Activated CD4-positive, CD25-positive, alpha-beta regulatory T cell treated with anti-CD3 and anti-CD28 coated beads, Interleukin-2, amount 50 U/mL, for 72 hours (primary cell): ENCODE measurements around the gene KLF2.

ENCODE experiments used
- DNase-seq: peaks from one replicate; pipeline ENCODE4 v3.0.0; 2021

Gene KLF2

DNA sequence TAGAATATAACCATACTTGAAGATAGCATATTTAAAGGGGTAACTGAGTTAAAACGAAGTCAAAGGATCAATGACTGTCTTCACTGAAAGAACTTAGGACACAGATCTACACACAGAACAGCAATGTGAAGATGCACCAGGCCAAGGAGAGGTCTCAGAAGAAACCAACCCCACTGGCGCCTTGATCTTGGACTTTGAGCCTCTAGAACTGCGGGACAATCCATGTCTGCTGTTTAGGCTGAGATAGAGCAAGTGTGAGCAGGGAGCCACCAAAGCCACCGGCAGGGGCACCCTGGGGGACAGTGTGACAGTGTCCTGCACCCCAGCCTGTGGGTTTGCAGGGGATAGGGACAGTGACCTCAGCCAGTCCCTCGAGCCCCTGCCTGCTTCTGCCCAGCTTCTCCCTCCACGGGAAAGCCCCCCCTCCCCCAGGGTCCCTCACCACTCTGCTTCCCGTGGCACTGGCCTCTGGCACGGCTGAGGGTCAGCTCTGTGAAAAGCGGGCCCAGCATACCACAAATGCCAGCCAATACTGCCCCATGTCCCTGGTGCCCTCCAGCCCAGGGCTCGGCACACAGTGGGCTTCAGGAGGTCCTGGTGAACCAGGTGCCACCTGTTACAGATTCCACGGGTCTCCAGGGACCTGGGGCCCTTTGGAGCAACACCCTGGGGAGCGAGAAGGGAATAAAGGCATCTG lies 40.8 kb downstream of the KLF2 start:
- DNase-seq = no peak

DNA sequence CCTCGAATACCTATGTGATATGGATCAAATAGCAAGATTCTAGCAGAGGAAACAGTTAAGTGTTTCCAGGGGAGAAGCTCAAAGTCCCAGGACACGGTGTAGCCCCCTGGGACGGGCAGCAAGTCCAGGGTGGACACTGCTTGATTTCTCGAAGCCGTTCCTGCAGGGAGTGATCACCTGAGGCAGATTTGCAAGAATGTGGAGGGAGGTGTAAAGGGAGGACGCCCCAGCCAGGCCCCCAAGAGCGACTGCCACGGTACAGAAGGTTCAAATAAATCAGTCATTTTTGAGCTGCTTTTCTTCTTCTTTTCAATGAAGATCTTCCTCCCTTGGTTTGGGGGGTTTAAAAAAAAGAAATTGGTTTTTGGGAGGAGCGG lies 41.4 kb downstream of the KLF2 start:
- DNase-seq = no peak

DNA sequence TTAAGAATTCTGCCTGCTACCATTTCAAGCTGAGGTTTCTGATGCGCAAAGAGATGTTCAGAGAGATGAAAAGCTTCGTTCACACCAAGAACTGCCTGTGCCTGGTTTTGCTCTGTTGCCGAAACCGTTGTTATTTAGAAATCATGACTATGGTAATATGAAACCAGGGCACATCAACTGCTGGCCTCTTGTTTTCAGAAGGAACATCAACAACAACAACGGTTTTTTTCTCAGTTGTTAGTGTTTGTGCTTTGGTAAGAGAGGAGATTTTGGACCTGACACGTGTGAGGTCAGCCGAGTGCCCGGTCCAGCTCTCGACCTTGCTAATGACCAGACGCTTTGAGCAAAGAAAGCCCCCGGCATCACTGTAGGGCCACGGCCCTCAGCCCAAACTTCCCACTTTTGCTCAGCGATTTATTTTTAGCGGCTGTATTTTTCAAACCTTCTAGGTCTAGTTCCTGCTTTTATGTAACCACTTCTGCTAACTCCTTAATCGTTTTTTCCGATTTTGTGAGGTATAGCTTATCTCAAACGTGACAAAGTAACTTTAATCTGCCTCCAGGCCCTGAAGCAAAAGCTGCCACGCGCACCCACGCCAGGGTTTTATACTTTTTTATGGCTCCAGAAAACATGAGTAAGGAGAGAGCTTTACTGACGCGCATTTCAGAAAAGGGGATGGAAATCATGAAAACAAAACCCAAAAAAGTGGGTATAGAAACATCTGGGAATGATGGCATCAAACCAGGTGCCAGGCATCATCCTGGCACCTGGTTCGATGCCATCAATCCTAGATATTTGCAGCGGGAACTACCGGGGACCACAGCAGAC lies 42.0 kb downstream of the KLF2 start:
- no peak for DNase-seq

DNA sequence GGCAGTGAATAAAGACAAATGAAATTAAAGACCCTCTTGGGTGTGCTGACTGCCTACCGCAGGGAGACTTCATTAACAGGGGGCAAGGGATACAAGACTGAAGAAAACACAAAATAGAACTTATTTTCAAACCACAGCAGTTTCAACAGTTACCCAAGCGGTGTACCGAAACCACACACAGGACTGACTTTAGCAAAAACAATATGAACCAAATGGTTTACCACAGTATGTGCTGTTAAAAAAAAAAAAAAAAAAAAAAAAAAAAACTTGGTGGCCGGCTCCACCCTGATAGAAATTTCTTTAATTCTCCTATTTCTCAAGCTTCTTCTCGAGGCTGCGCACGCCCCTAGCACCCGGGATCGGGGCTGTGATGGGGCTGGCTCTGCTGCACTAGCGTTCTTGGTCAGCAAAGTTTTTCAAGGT lies 42.6 kb downstream of the KLF2 start:
- no peak for DNase-seq

- DNase-seq = no peak
Observed at GRCh38 chr19:16368385-16369305, 44.0 kb downstream of the KLF2 start.

DNA sequence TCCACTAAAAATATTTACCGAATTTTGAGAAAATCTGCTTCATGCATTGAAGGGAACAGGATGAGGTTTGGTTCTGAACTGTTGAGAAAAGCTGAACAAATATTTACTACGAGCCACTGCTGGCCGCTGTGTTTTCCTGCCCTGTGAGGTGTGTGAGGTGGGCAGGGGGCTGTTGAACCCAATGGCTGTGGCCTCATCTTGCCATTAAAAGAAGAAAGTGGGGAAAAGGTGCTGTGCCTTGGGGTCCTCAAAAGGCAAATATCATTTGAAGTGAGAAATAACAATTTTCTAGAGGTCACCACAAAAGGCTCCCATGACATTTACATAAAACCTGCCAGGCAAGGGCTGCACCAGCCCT lies 44.7 kb downstream of the KLF2 start:
- no peak for DNase-seq

DNA sequence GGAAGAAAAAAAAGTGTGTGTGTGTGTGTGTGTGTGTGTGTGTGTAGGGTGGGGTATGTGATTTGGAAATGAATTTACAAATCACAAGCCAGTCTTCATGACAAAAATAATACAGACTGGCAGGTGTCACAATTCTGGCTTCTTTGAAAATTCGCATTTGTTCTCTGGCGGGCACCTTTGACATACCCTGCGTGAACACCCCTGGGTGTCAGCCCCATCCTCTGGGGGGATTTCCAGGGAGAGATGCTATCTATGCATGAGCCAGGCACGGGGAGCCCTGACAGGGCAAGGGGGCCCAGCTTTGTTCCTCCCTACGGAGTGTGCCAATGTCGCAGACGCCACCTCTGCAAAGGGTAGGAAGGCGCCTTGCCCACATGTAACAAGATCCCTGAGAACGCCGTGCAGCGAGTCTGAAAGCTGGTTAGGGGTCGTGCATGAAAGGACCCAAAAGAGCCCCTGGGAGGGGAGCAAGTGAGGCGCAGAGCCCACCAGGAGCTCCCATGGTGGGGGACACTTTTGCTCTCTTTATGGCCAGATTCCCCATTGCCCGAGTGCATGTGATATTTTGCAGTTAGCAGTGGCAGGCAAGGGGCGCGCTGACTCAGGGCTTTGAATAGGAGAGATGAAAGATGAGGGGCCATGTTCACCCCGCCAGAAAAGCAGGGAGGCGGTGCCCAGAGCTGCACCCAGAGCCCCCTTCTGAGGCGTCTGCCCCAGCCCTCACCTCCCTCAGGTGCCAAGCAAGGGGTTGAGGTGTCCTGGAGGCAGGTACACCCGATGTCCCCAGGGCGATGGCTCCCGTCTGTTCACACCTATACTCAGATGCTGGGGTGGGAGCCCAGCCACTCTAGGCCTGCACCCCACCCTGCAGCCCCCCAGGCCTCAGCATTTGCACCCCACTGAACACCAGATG lies 45.3 kb downstream of the KLF2 start:
- DNase-seq = no peak

DNA sequence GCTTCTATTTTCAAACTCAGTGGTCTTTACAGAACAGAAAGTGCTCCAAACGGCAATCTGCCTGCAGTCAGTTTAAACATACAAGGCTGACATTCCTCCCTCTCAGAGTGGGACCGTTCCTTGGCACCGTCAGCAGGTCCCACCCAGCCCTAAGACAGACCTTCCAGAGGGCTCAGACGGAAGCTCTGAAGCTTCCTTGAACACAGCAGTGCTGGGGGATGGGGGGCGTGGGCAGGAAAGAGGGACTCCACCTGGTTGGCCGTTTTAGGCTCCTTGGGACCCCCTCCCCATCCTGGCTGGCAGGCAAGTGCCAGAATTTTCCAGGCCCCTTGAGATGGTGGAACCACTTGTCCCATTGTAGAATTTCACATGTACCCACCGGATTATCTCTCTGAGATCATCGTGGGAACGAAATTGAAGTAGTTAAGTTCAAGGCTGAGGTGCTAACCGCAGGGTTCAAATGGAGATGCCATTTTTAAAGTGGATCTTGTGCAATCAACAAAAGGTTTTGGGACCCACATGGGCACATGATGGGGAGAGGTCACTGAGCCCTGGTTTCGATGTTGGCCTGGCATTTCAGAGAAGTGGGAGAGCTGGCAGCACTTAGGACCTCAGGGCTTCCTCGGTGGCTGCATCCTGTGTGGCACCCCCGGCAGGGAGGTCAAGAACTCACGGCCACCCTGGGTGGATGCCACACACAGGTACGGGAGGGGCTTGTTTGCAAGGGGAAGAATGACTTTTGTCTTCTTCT lies 46.2 kb downstream of the KLF2 start:
- DNase-seq = no peak

DNA sequence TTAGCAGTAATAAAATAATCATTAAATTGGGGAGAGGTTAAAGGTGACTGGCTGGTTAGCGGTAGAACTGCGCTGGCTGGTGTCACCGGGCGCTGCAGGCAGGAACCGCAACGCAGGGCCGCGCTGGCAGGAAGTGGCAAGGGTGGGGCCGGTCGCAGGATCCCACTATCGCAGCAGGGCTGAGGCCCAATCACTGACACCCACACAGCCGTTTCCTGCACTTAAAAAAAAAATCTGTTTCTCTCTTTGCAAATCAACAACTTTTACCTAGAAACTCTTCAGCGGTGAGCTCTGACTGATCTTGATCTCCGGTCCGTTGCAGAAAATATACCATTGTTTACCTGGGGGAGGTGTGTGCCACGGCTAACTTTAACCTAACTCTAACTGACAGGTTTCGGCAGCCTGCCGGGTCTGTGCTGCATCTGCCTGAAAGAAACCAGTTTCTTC lies 46.9 kb downstream of the KLF2 start:
- peak; percentile 85 for DNase-seq

DNA sequence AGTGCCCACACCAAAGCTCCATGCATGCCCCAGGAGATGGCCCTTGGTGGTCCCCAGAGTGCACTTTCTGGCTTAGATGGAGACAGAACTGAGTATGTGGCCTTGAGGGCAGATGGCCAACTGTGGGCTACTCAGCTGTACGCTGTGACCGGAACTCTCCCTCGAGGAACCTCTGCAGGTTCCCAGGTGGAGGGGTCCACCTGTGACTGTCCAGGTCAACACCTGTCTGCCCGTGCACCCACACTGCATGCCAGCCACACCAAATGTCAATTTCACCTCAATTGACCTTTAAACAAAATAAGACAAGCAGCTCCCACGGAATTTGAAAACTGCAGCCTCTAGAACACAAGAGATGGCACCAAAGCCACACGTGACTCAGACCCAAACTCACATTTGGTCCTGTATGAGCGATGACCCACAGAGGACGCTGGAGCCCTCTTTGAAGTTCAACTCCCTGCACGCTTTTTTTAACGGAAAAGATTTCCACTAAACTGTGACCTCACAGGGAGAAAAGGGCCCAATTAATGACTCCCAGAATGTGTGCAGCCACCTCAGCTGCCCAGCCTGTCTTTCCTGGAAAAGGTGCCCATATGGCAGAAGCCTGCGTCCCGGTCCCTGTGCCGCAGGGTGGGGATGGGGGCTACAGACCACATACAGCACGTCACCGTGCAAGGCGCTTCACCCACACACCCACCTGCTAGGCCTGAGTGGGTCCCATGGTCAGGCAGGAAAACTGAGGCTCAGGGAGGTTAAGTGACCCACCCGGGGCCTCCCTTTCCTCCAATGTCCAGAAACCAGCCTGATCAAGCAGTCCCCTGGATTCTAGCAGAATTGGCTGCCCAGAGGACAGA lies 47.7 kb downstream of the KLF2 start:
- DNase-seq = no peak

GRCh38 chr19:16373079-16373478 lies 48.5 kb downstream of the KLF2 start:
- no peak for DNase-seq

GRCh38 chr19:16373532-16373931 lies 48.9 kb downstream of the KLF2 start:
- no peak for DNase-seq

- DNase-seq = no peak
Observed at GRCh38 chr19:16373989-16374388, 49.4 kb downstream of the KLF2 start.

- DNase-seq = no peak
Observed at GRCh38 chr19:16374436-16374835, 49.8 kb downstream of the KLF2 start.

DNA sequence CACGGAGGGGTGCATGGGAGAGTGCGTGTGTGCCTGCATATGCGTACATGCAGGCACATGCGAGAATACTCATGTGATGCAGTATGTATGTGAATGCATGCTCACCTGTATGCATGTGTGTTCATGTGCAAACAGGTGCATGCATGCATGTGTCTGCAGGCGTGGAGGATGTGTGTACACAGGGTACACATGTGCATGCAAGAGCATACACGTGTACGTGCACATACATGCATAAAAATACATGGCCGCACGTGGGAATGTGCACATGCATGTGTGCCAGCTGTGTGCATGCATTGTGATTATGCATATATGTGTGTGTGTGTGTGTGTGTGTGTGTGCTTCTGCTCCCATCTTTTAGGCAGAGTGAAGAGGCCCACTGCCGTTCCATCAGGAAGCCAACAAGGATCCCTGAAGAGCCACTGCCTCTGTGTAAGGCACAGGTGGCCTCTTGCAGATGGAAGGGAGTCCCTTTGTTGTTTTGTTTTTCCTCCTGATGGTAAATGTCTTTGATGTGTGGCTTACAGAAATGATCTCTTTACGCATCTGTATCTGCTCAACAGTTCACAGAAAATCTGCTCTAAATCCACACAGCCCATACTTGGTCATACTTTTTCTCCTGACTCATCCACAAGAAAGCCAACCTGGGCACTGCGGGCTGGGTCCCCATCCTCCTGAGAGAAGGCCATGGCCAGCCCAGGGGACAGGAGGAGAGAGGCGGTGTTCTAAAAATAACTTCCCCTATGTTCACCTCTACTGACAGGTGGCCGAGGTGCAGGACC lies 50.7 kb downstream of the KLF2 start:
- no peak for DNase-seq

DNA sequence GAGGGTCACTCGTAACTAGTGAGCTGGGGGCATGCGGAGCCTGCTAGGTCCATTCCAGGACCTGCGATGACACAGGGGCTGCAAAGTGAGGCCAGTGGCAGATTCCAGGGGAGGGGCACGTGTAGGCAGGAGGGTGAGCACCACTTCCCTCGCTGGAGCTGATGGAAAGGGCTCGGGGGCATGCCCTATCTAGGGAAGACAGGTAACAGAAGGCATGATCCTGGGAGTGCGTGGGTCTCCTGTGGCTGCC lies 51.2 kb downstream of the KLF2 start:
- DNase-seq = no peak

- no peak for DNase-seq
Observed at GRCh38 chr19:16376241-16376640, 51.6 kb downstream of the KLF2 start.

DNA sequence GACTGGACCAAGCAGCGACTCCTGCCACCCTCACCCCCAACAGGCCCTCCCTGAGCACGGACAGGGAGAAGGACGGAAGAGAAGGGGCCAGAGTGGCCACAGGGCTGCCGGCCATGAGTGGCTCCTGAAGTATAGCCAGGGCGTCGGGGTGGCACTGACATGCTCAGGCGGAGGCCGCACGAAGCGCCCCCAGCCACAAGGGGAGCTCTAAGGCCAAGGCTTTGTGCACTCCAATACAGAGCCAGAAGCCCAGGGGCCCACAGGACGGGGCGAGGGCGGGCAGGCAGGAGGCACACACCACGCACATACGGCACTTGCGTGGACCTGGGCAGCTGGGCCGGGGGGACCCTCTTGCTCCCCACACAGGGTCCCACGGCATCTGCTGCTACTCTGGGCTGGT lies 52.0 kb downstream of the KLF2 start:
- no peak for DNase-seq

- DNase-seq = peak; percentile 27
Observed at GRCh38 chr19:16377521-16377920, 52.9 kb downstream of the KLF2 start.
